Endothelial cell of umbilical vein (primary cell): Measurements from ENCODE around the gene C14orf93. TPM values are rescaled to one million over a fixed set of nuclear protein-coding genes. Genes with fewer than 3 reads are reported as not detected.

Experiments used
- BruUV-seq: library from RNA; stranded (reverse); fragments of 400-500 nt; replicated peaks from 2 replicates; lab custom pipeline; 2021; lab: Mats Ljungman, UMichigan
- CTCF ChIA-PET: fragments of 300-600, 350-600 bp; sonication (Branson Sonifier 250); formaldehyde crosslinking; loops from one replicate; lab custom pipeline; 2021; ENCODE audit warnings: antibody characterized with exemption, inconsistent platforms; lab: Charles Lee
- POLR2A ChIA-PET: fragments of 300-600, 350-600 bp; sonication (Branson Sonifier 250); formaldehyde crosslinking; loops from one replicate; lab custom pipeline; 2021; ENCODE audit warnings: antibody characterized with exemption, inconsistent platforms; lab: Charles Lee
- DNase-seq: peaks from one replicate; pipeline ENCODE4 v3.0.0-alpha.2; 2011; ENCODE audit warnings: low read depth, low spot score
- FAIRE-seq: peaks from 2 replicates; lab custom pipeline; 2011; peaks lifted over from hg19 to GRCh38; lab: Jason Lieb, UNC
- H2AFZ ChIP-seq: 2 replicates; pipeline ENCODE4 v1.6.0; 2012; ENCODE audit warnings: low read depth, low read length, control low read depth, inconsistent platforms
- H3K27ac ChIP-seq: 2 replicates; pipeline ENCODE4 v1.5.1; 2011; ENCODE audit warnings: low read depth, mild to moderate bottlenecking, control low read depth, low read length, moderate library complexity; ENCODE audit not compliant: insufficient read depth
- H3K27me3 ChIP-seq, 2 experiments: 2 replicates each; pipeline versions ENCODE4 v1.6.0 to v1.6.1; 2011; ENCODE audit warnings: low read length in 2 of 2, mixed read lengths in 1 of 2; ENCODE audit not compliant: control insufficient read depth in 2 of 2, insufficient read depth in 2 of 2
- H3K36me3 ChIP-seq, 2 experiments: 2 replicates in 1 of 2; 3 replicates in 1 of 2; pipeline ENCODE4 v1.5.1; 2011; ENCODE audit warnings: low read length in 2 of 2, mild to moderate bottlenecking in 1 of 2, moderate library complexity in 1 of 2; ENCODE audit not compliant: control insufficient read depth in 2 of 2, insufficient read depth in 2 of 2; ENCODE audit errors: extremely low read depth in 1 of 2
- H3K4me1 ChIP-seq: 3 replicates; pipeline ENCODE4 v1.5.1; 2011; ENCODE audit warnings: mild to moderate bottlenecking, low read length; ENCODE audit not compliant: control insufficient read depth, insufficient read depth; ENCODE audit errors: extremely low read depth
- H3K4me2 ChIP-seq: 2 replicates; pipeline ENCODE4 v1.6.1; 2011; ENCODE audit warnings: low read length, control low read depth, mixed read lengths; ENCODE audit not compliant: insufficient read depth
- H3K4me3 ChIP-seq, 3 experiments: fragments of 200-600 bp in 1 of 3; sonication (generic), shearing (Covaris generic) in 1 of 3; replicated peaks in 1 of 3; 2 replicates each; pipeline ENCODE4 v1.5.1; 2011 to 2016; ENCODE audit warnings: control low read depth in 3 of 3, low read length in 3 of 3, mild to moderate bottlenecking in 2 of 3, inconsistent platforms in 1 of 3, low read depth in 1 of 3, moderate library complexity in 1 of 3; ENCODE audit not compliant: insufficient read depth in 1 of 3
- H3K79me2 ChIP-seq: 2 replicates; pipeline ENCODE4 v1.6.0; 2012; ENCODE audit warnings: low read length, inconsistent platforms; ENCODE audit not compliant: control insufficient read depth, insufficient read depth
- H3K9ac ChIP-seq: replicated peaks from 2 replicates; pipeline ENCODE3; 2011; ENCODE audit warnings: low read length, control low read depth; ENCODE audit not compliant: insufficient read depth; ENCODE audit errors: extremely low read depth
- H3K9me1 ChIP-seq: replicated peaks from 3 replicates; pipeline ENCODE4 v1.6.0; 2011; ENCODE audit warnings: mild to moderate bottlenecking, low read length; ENCODE audit not compliant: control insufficient read depth, insufficient read depth; ENCODE audit errors: extremely low read depth
- H3K9me3 ChIP-seq: replicated peaks from 2 replicates; pipeline ENCODE4 v1.5.1; 2012; ENCODE audit warnings: low read length, inconsistent platforms; ENCODE audit not compliant: control insufficient read depth, insufficient read depth
- H4K20me1 ChIP-seq: replicated peaks from 2 replicates; pipeline ENCODE3; 2011; ENCODE audit warnings: mild to moderate bottlenecking, low read length; ENCODE audit not compliant: control insufficient read depth, insufficient read depth; ENCODE audit errors: extremely low read depth
- EZH2 ChIP-seq: IDR thresholded peaks from 2 replicates; pipeline ENCODE4 v1.6.1; 2012; ENCODE audit warnings: borderline replicate concordance, low read depth, mild to moderate bottlenecking, moderate library complexity, low read length, inconsistent platforms; ENCODE audit not compliant: severe bottlenecking
- FOS ChIP-seq: IDR thresholded peaks from 2 replicates; pipeline ENCODE4 v1.6.1; 2011; ENCODE audit warnings: mild to moderate bottlenecking, low read length, moderate library complexity, borderline replicate concordance; ENCODE audit not compliant: insufficient read depth
- GATA2 ChIP-seq: IDR thresholded peaks from 2 replicates; pipeline ENCODE4 v1.7.0; 2011; ENCODE audit warnings: low read depth, mild to moderate bottlenecking, moderate library complexity, mixed read lengths, low read length; ENCODE audit not compliant: insufficient read length, insufficient read depth
- JUN ChIP-seq: IDR thresholded peaks from 2 replicates; pipeline ENCODE4 v1.6.1; 2011; ENCODE audit warnings: borderline replicate concordance, low read depth; ENCODE audit not compliant: insufficient read length, insufficient read depth
- MAX ChIP-seq: IDR thresholded peaks from 2 replicates; pipeline ENCODE4 v1.6.1; 2011; ENCODE audit not compliant: insufficient read depth, insufficient read length
- MYC ChIP-seq: IDR thresholded peaks from one replicate; pipeline ENCODE4 v1.6.1; 2011; ENCODE audit warnings: mild to moderate bottlenecking, low read depth, low read length
- POLR2A ChIP-seq: IDR thresholded peaks from 2 replicates; pipeline ENCODE4 v1.6.1; 2012; ENCODE audit warnings: low read depth, mild to moderate bottlenecking, control low read depth, low read length
- POLR2AphosphoS5 ChIP-seq: IDR thresholded peaks from 2 replicates; pipeline ENCODE4 v1.6.1; 2012; ENCODE audit warnings: low read depth, mild to moderate bottlenecking, control low read depth, low read length, moderate library complexity; ENCODE audit not compliant: insufficient read depth
- dilution Hi-C: fragments of 300-500 bp; cut with MboI; formaldehyde crosslinking; loops from one replicate; pipeline ENCODE4 v1.15.0; 2019; ENCODE audit warnings: low sequenced_read_pairs; ENCODE audit not compliant: extremely low pct_ligation_motif_present
- intact Hi-C: fragments of 100-400 bp; cut with micrococcal nuclease; formaldehyde crosslinking; loops from one replicate; pipeline ENCODE4 v1.10.0; 2022
- polyA plus RNA-seq, 4 experiments: library from polyadenylated mRNA; depleted of rRNA in 3 of 4; stranded (reverse) in 3 of 4; unstranded in 1 of 4; fragments of >200 nt; gene quantifications; 2 replicates each; pipeline versions ENCODE4 v1.2.1 to v1.2.3, GENCODE V29; 2011 to 2012; ENCODE audit warnings: missing spikeins in 1 of 4
- total RNA-seq: library from RNA; stranded (reverse); gene quantifications from 2 replicates; pipeline ENCODE4 v1.2.3, GENCODE V29; 2021
- TF ChIP-seq, protein P1 (sequence below), 2 donors: IDR thresholded peaks; 1 replicate in 1 of 2; 2 replicates in 1 of 2; pipeline ENCODE4 v1.5.1; 2011; ENCODE audit warnings: low read length in 2 of 2, mild to moderate bottlenecking in 2 of 2, moderate library complexity in 2 of 2, control low read depth in 1 of 2, inconsistent platforms in 1 of 2, low read depth in 1 of 2; ENCODE audit not compliant: insufficient read depth in 1 of 2; ENCODE audit errors: extremely low read depth in 1 of 2

Gene C14orf93
- total and polyA plus RNA-seq, 2 donors (not counting 3 experiments of a cell fraction or from before 2014, with no cell fraction given): 7.1 to 9.2 TPM

DNA sequence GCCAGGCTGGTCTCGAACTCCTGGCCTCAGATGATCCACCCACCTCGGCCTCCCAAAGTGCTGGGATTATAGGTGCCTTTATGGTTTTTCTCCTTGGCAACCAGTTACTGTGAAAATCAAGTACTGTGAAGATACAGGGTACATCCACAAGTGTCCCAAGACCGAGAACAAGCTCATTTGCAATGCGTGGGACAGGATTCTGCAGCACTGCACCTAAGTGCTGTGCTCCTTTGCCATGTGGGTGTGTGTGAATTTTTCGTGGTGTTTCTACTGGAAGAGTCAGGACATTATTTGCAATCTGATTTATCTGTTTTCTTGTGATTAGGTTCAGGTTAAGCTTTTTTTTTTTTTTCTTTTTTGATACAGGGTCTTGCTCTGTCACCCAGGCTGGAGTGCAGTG, 7.1 kb upstream of the C14orf93 start:
- H3K36me3 ChIP-seq: no peaks in the 10 kb centered on the region
- no TSS peak for BruUV-seq

DNA sequence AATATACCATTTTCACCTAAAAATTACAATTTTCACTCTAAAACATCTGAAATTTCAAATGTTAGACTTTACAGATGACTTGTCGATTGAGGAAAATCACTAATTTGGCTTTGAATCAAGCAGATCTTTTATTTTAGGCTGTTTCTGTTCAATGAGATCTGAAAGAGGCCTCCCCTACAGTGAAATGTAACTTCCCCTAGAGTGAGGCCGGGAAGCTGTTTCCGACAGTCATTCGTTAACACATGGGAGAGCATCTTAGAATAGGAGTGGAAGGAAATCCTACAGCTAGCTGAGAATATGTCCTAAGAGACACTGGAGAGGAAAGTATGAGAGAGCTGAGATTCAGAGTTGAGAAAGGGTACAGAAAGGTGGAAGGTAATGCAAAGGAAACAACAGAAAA, 5.7 kb upstream of the C14orf93 start:
- intact Hi-C loops (no loop called here), dilution Hi-C loops (no loop called here)
- Histone ChIP-seq H2AFZ (no peak overlapping the region), H3K4me3 (no peak overlapping the region), H3K79me2 (no peaks in the 10 kb centered on the region), H3K27me3 (no peaks in the 10 kb centered on the region), H3K36me3 (no peaks in the 10 kb centered on the region), H3K9me1 (no peaks in the 10 kb centered on the region), H3K27ac (no peak overlapping the region), H3K9ac (no peak overlapping the region), H4K20me1 (no peaks in the 10 kb centered on the region), H3K9me3 (no peaks in the 10 kb centered on the region), H3K4me1 (no peaks in the 10 kb centered on the region), H3K4me2 (no peak overlapping the region)
- BruUV-seq: no TSS peak
- FAIRE-seq (no peak), DNase-seq (no peak)
- ChIA-PET POLR2A (no interaction called here), CTCF (interaction anchor here (1.2 to 2.9 kb wide), 2 partner anchors 8 to 29 kb away, joined by 5 to 13 read pairs; no protein-coding TSS in a partner anchor)
- no peak for TF ChIP-seq POLR2A
- no peak for TF ChIP-seq JUN
- no peak for TF ChIP-seq POLR2AphosphoS5
- no peak for TF ChIP-seq MYC
- TF ChIP-seq GATA2: no peak
- no peak for TF ChIP-seq EZH2
- TF ChIP-seq, protein P1, sequence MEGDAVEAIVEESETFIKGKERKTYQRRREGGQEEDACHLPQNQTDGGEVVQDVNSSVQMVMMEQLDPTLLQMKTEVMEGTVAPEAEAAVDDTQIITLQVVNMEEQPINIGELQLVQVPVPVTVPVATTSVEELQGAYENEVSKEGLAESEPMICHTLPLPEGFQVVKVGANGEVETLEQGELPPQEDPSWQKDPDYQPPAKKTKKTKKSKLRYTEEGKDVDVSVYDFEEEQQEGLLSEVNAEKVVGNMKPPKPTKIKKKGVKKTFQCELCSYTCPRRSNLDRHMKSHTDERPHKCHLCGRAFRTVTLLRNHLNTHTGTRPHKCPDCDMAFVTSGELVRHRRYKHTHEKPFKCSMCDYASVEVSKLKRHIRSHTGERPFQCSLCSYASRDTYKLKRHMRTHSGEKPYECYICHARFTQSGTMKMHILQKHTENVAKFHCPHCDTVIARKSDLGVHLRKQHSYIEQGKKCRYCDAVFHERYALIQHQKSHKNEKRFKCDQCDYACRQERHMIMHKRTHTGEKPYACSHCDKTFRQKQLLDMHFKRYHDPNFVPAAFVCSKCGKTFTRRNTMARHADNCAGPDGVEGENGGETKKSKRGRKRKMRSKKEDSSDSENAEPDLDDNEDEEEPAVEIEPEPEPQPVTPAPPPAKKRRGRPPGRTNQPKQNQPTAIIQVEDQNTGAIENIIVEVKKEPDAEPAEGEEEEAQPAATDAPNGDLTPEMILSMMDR (IDR thresholded peaks at IDR 0.05; ENCODE audit: extremely low read depth in 1 of 2, insufficient read depth in 1 of 2, low read depth in 1 of 2, low read length in 2 of 2): no peak
- no peak for TF ChIP-seq FOS
- TF ChIP-seq MAX: no peak

More for the DNA sequence above, 7.1 kb upstream of the C14orf93 start:
- H3K27me3 ChIP-seq: no peaks in the 10 kb centered on the region
- FAIRE-seq: no peak
- H3K79me2 ChIP-seq: no peaks in the 10 kb centered on the region
- no peak for DNase-seq
- CTCF ChIA-PET: interaction anchor here (0.7 to 2.9 kb wide), 6 partner anchors 12 to 30 kb away, joined by 3 to 13 read pairs (median 4); no protein-coding TSS in a partner anchor
- no peak overlapping the region for H3K4me2 ChIP-seq
- no peaks in the 10 kb centered on the region for H3K4me1 ChIP-seq
- no peaks in the 10 kb centered on the region for H3K9me3 ChIP-seq
- no peak for TF ChIP-seq FOS
- no peak for TF ChIP-seq POLR2A
- no peak for TF ChIP-seq POLR2AphosphoS5
- TF ChIP-seq GATA2: no peak
- H3K9me1 ChIP-seq: no peaks in the 10 kb centered on the region
- no peak overlapping the region for H2AFZ ChIP-seq
- no peak overlapping the region for H3K4me3 ChIP-seq
- intact Hi-C loops: no loop called here
- POLR2A ChIA-PET: no interaction called here
- dilution Hi-C loops: no loop called here
- no peaks in the 10 kb centered on the region for H4K20me1 ChIP-seq
- H3K9ac ChIP-seq: no peak overlapping the region
- H3K27ac ChIP-seq: no peak overlapping the region
